CD4-positive, alpha-beta T cell treated with Interleukin-10 for 1 hour (primary cell): ENCODE measurements around the gene ADH1C.

Experiments
- DNase-seq: peaks from one replicate; pipeline ENCODE4 v3.0.0-alpha.2; 2020

The ADH1C gene

GRCh38 chr4:99293357-99293756 is 59.2 kb downstream of the ADH1C start:
- no peak for DNase-seq

GRCh38 chr4:99290848-99291786 is 61.4 kb downstream of the ADH1C start, which contains the start of gene ADH1A:
TSS of gene ADH1A (minus strand) at chr4:99290985. CDS start at chr4:99290914, 71 bp downstream.
- no peak for DNase-seq
